ENCODE results near the gene TEX2. TPM values are rescaled to one million over a fixed set of nuclear protein-coding genes. Genes with fewer than 3 reads are reported as not detected.

TEX2 gene, protein sequence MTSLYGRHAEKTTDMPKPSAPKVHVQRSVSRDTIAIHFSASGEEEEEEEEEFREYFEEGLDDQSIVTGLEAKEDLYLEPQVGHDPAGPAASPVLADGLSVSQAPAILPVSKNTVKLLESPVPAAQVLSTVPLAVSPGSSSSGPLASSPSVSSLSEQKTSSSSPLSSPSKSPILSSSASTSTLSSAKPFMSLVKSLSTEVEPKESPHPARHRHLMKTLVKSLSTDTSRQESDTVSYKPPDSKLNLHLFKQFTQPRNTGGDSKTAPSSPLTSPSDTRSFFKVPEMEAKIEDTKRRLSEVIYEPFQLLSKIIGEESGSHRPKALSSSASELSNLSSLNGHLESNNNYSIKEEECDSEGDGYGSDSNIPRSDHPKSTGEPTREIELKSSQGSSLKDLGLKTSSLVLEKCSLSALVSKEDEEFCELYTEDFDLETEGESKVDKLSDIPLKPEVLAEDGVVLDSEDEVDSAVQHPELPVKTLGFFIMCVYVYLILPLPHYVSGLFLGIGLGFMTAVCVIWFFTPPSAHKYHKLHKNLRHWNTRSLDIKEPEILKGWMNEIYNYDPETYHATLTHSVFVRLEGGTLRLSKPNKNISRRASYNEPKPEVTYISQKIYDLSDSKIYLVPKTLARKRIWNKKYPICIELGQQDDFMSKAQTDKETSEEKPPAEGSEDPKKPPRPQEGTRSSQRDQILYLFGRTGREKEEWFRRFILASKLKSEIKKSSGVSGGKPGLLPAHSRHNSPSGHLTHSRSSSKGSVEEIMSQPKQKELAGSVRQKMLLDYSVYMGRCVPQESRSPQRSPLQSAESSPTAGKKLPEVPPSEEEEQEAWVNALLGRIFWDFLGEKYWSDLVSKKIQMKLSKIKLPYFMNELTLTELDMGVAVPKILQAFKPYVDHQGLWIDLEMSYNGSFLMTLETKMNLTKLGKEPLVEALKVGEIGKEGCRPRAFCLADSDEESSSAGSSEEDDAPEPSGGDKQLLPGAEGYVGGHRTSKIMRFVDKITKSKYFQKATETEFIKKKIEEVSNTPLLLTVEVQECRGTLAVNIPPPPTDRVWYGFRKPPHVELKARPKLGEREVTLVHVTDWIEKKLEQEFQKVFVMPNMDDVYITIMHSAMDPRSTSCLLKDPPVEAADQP
- total RNA-seq (2022; extraction: Qiagen RNA extraction) = 10.6 to 14.0 TPM (median 12.2 TPM) in 5 replicates

DNA sequence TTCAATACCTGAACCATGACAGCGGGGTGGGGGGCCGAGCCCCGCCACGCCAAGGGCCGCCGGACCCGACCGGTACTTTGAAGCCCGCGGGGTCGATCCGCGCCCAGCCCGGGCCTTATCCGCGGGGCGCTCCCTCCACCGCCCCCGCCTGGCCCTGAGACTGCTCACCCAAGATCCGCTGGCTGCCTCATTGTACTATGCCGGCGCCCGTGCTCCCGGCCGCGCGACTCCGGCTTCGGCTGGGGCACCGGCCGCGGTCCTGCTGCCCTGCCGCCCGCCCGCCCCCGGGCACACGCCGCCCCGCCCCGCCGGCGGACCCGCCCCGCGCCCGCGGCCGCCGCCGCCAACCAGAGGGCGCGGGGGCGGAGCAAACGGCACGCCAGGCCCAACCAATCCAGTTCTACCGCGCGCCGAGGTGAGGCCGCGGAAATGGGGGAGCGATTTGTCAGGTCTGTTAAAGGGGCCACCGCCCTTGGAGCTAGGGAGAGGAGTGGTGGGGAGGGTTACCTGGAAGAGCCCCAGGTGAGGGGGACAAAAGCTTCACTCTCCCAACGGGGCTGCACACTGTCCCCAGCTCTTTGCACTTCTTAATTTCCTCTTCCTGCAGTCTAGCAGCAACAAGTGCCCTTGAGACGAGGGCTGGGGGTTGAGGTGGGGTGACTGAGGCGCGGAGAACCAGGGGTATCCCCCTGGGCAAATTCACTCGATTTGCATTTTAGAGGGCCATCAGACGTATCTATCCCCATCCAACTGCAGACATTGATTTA, at the start of gene TEX2:
TEX2 (minus strand) TSS at position 261 of the 767 bp plus-strand sequence. CDS start 49,043 bp downstream, outside the sequence.

GRCh38 chr17:64129765-64130558, 133.1 kb downstream of the TEX2 start, which contains the start of gene ERN1:
Gene ERN1 (minus strand): TSS chr17:64130144. CDS start chr17:64130029, 115 bp downstream.

Other genes with a start within 250 kb of the TEX2 start
- not detected in 5 replicates for gene ICAM2, start 242.6 kb downstream of the TEX2 start, total RNA-seq (2022; extraction: Qiagen RNA extraction)
- gene ERN1, start 133.1 kb downstream of the TEX2 start, total RNA-seq (2022; extraction: Qiagen RNA extraction) = 3.0 to 4.4 TPM (median 3.7 TPM) in 5 replicates
- 0.03 to 0.56 TPM (median 0.05 TPM) in 5 replicates for gene PECAM1, start 127.6 kb upstream of the TEX2 start, total RNA-seq (2022; extraction: Qiagen RNA extraction)
- gene MILR1, start 185.9 kb upstream of the TEX2 start, total RNA-seq (2022; extraction: Qiagen RNA extraction) = 1.3 to 2.2 TPM (median 1.7 TPM) in 5 replicates
- 15.3 to 18.0 TPM (median 16.7 TPM) in 5 replicates for gene POLG2, start 233.8 kb upstream of the TEX2 start, total RNA-seq (2022; extraction: Qiagen RNA extraction)
- gene DDX5, start 243.0 kb upstream of the TEX2 start, total RNA-seq (2022; extraction: Qiagen RNA extraction) = 586 to 1,043 TPM (median 633 TPM) in 5 replicates
- 30.6 to 38.8 TPM (median 34.5 TPM) in 5 replicates for gene CEP95, start 243.7 kb upstream of the TEX2 start, total RNA-seq (2022; extraction: Qiagen RNA extraction)

All from A549 treated with Mapracorat at 1 μM for 4 hours (cell line).